ENCODE measurements around the gene CFAP53. TPM values are rescaled to one million over a fixed set of nuclear protein-coding genes. Genes with fewer than 3 reads are reported as not detected.
"Not testable (repeated sequence)": the region's sequence is repeated elsewhere in the genome, so short reads cannot be mapped to it uniquely, and the experiment has no call there.

The CFAP53 gene
- polyA plus RNA-seq, 6 donors from 2014 or later, result 0.27 TPM; not detected in 5

DNA sequence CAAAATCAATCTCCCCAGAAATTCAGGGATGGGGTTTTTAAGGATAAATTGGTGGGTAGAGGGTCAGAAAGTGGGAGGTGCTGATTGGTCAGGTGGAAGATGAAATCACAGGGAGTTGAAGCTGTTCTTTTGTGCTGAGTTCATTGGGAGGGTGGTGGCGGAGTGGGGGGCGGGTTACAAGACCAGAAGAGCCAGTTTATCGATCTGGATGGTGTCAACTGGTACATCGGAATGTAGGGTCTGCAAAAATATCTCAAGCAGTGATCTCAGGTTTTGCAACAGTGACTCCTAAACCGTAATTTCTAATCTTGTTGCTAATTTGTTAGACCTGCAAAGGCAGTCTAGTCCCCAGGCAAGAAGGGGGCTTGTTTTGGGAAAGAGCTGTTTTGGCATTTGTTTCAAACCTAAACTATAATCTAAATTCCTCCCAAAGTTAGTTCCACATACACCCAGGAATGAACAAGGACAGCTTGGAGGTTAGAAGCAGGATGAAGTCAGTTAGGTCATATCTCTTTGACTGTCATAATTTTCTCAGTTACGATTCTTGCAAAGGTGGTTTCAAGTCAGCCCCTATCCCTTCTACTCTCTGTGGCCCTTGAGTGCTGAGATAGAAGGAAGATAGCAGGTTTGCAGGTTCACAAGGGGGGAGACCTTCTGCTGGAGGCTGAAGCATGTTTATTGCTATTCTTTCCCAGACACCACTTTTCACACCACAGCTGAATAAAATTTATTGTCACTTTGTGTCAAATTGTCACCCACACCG is 33.5 kb upstream of the CFAP53 start:
- ATAC-seq (ENCODE audit: low read depth in 2 of 2) (no peak), DNase-seq (no peak)
- H3K4me3 Mint-ChIP-seq, result peak overlapping the region in 5 of 8 donors; percentile 36 to 76 (median 63)
- peaks cover 0 to 2% (median 0%) of the 10 kb centered on the region in 7 donors for H3K9me3 Mint-ChIP-seq
- H3K27ac Mint-ChIP-seq, result peak overlapping the region in 1 of 6 donors; percentile 38
- no peaks in the 10 kb centered on the region for H3K36me3 Mint-ChIP-seq
- peaks cover 4 to 8% (median 7%) of the 10 kb centered on the region in 3 donors for H3K27me3 Mint-ChIP-seq
- peaks cover 10 to 17% (median 17%) of the 10 kb centered on the region in 3 donors for H3K4me1 Mint-ChIP-seq

DNA sequence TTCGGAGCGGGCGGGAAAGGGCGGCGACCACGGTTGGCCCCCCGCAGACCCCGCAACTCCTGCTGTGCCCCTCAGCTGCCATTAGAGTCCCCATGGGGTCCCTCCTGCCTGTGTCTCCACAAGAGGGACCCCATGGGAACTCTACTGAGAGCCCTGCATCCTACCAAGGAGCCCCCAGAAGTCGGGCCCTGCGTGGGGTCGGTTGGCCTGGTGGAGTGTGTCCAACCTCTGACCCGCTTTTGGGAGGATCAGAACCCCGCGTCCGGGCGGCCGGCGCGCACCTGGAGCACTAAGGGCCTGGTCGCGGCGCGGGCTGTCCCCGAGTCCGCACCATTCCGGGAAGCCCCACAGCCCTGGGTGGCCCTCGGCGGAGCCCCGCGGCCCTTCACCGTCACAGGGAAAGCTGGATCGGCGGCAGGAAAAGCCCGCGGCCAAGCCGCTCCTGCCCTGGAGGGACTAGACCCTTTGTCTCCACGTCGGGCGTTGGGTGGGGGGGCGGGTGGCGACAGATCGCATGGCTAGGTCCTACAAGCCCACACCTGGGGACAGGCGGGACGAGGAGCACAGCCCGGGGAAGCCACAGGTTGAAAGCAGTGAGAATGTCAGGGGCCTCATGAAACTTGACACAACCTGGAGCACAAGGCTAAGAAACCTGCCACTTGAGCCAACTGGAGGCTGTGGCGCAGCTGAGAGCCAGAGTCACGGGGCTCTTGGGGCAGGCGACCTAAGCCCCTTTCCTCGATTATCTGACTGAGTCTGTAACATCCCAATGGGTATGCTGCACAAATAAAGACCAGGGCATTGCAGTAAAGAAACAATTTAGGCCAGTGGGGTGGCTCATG is 32.4 kb upstream of the CFAP53 start:
- H3K4me3 Mint-ChIP-seq, result peak overlapping the region; percentile 66 to 91 (median 86)
- peaks cover 0 to 3% (median 0%) of the 10 kb centered on the region in 7 donors for H3K9me3 Mint-ChIP-seq
- DNase-seq (no peak), ATAC-seq (ENCODE audit: low read depth in 2 of 2) (peak; percentile 12 to 15)
- H3K27me3 Mint-ChIP-seq, result peaks cover 4 to 8% (median 7%) of the 10 kb centered on the region in 3 donors
- H3K27ac Mint-ChIP-seq, result peak overlapping the region in 1 of 6 donors; percentile 65
- H3K4me1 Mint-ChIP-seq, result peaks cover 10 to 17% (median 17%) of the 10 kb centered on the region in 3 donors
- no peaks in the 10 kb centered on the region for H3K36me3 Mint-ChIP-seq

GRCh38 chr18:50297621-50298442 is 31.5 kb upstream of the CFAP53 start:
- no peaks in the 10 kb centered on the region for H3K36me3 Mint-ChIP-seq
- peaks cover 4 to 8% (median 7%) of the 10 kb centered on the region in 3 donors for H3K27me3 Mint-ChIP-seq
- peak; percentile 100 for ATAC-seq (ENCODE audit: low read depth in 2 of 2)
- peak overlapping the region in 3 of 6 donors; percentile 47 to 87 (median 84) for H3K27ac Mint-ChIP-seq
- peak overlapping the region; percentile 66 to 91 (median 86) for H3K4me3 Mint-ChIP-seq
- H3K4me1 Mint-ChIP-seq, result peaks cover 10 to 17% (median 17%) of the 10 kb centered on the region in 3 donors
- peak; percentile 86 for DNase-seq
- H3K9me3 Mint-ChIP-seq, result peaks cover 0 to 4% (median 0%) of the 10 kb centered on the region in 7 donors

DNA sequence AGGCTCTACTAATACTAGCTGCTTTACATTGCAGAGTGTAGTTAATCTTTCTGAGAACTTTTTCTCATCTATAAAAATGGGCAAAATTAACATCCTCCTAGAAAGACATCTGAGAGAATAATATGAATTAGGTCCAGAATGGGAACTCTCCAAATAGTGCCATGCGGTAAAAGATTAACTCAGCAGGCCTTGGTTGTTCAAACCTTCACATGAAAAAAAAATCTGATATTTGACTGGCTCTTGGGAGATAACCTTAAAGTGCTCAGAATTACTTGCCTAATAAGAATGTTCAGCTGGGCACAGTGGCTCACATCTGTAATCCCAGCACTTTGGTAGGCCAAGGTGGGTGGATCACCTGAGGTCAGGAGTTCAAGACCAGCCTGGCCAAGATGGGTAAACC is 26.7 kb upstream of the CFAP53 start:
- Mint-ChIP-seq H3K4me1 (peaks cover 12 to 19% (median 16%) of the 10 kb centered on the region in 3 donors), H3K4me3 (no peak overlapping the region), H3K27ac (no peak overlapping the region), H3K9me3 (peaks cover 0 to 4% (median 0%) of the 10 kb centered on the region in 7 donors), H3K36me3 (no peaks in the 10 kb centered on the region), H3K27me3 (no peaks in the 10 kb centered on the region)
- DNase-seq (no peak), ATAC-seq (ENCODE audit: low read depth in 2 of 2) (no peak)

GRCh38 chr18:50289108-50289443 is 22.8 kb upstream of the CFAP53 start:
- peak overlapping the region; percentile 24 to 95 (median 74) for H3K27ac Mint-ChIP-seq
- DNase-seq (no peak), ATAC-seq (ENCODE audit: low read depth in 2 of 2) (no peak)

DNA sequence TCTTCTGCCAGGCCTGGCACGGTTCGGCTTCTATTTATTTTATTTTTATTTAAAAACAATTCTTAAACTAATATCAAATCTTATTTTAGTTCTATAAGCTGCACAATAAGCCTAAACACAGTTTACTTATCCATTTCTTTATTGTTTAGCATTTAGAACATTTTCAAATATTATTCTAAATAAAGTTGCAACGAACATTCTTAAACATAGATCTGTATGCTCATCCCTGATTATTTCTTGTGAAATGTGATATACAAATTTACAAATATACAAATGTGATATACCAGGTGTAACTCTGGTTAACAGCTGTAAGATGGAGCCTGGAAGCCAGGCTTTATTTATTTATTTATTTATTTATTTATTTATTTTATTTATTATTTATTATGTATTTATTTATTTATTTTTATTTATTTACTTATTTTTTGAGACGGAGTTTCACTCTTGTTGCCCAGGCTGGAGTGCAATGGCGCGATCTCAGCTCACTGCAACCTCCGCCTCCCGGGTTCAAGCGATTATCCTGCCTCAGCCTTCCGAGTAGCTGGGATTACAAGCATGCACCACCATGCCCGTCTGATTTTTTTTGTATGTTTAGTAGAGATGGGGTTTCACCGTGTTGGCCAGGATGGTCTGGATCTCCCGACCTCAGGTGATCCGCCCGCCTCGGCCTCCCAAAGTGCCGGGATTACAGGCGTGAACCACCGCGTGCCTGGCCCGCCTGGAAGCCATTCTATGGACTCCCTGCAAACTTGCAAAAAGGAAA is 22.2 kb upstream of the CFAP53 start:
- H3K27ac Mint-ChIP-seq, result peak overlapping the region; percentile 89 to 99 (median 98)

More at GRCh38 chr18:50289108-50289443, 22.8 kb upstream of the CFAP53 start:
- Mint-ChIP-seq H3K9me3 (peaks cover 0 to 4% (median 0%) of the 10 kb centered on the region in 7 donors), H3K36me3 (peaks cover 2 to 19% of the 10 kb centered on the region in 2 donors), H3K27me3 (no peaks in the 10 kb centered on the region), H3K4me3 (peak overlapping the region in 7 of 8 donors; percentile 53 to 83 (median 71)), H3K4me1 (peaks cover 29 to 37% (median 36%) of the 10 kb centered on the region in 3 donors)

DNA sequence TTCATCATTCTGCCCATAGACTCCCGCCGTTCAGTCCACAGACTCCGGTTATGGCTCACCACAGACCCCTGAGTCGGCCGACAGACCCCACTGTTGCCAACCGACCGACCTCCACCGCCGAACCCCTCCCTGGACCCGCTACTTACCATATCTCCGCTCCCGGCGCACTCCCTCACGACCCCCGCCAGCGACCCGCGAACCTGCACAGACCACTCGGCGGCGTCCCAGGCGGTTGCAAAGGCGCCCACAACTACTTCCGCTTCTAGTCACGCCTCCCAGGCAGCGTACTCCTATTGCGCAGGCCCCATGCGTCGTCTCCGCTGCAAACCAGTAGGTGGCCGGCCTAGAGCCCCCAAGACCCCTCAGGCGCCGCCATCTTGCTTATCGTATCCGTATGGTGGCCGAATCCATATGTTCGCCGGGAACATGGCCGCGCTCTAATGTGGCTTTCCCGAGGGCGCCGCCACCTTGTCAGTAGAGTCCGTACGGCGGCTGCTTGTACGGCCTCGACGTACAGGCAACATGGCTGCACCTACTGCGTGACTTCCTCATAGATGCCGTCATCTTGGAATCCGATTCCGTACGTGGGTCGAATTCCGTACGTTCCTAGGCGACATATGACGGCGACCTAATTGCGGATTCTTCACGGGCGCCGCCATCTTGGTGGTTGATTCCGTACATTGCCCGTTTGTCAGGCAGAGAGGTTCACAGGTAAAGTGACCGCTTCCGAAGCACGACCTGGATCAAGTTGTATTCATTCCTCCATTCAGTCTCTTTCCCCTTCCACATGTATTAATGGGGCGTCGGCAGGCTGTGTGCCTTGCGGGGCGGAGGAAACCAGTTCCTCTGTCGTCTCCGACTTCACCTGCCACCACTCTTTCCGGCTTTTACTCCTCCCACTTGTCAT is 21.4 kb upstream of the CFAP53 start, which contains the start of gene CXXC1:
Gene CXXC1 (minus strand): TSS at position 252 of the 907 bp plus-strand sequence. CDS start 103 bp downstream, at position 149.
- Mint-ChIP-seq H3K9me3 (no peaks in the 10 kb centered on the region), H3K4me3 (peak within 1 kb of the TSS; percentile 89 to 100 (median 98)), H3K36me3 (peaks cover 8 to 33% of the 10 kb centered on the region in 2 donors), H3K27ac (peak within 1 kb of the TSS; percentile 89 to 99 (median 98)), H3K27me3 (no peaks in the 10 kb centered on the region), H3K4me1 (peaks cover 37 to 48% (median 37%) of the 10 kb centered on the region in 3 donors)
- DNase-seq, result peak; percentile 97
- peak; percentile 84 to 90 for ATAC-seq (ENCODE audit: low read depth in 2 of 2)

More for the DNA sequence above, 22.2 kb upstream of the CFAP53 start:
- not testable (repeated sequence) for DNase-seq; H3K27me3 Mint-ChIP-seq; H3K9me3 Mint-ChIP-seq; ATAC-seq (ENCODE audit: low read depth in 2 of 2)
- Mint-ChIP-seq H3K4me3 (peak overlapping the region; percentile 89 to 100 (median 98)), H3K36me3 (peaks cover 7 to 24% of the 10 kb centered on the region in 2 donors), H3K4me1 (peaks cover 33 to 40% (median 37%) of the 10 kb centered on the region in 3 donors)

GRCh38 chr18:50287028-50287440 is 20.7 kb upstream of the CFAP53 start:
- peaks cover 8 to 38% of the 10 kb centered on the region in 2 donors for H3K36me3 Mint-ChIP-seq
- H3K4me3 Mint-ChIP-seq, result peak overlapping the region; percentile 89 to 100 (median 98)
- no peak for DNase-seq
- H3K27me3 Mint-ChIP-seq, result no peaks in the 10 kb centered on the region
- no peak for ATAC-seq (ENCODE audit: low read depth in 2 of 2)
- H3K4me1 Mint-ChIP-seq, result peaks cover 34 to 54% (median 41%) of the 10 kb centered on the region in 3 donors
- peak overlapping the region; percentile 67 to 98 (median 94) for H3K27ac Mint-ChIP-seq
- H3K9me3 Mint-ChIP-seq, result no peaks in the 10 kb centered on the region

DNA sequence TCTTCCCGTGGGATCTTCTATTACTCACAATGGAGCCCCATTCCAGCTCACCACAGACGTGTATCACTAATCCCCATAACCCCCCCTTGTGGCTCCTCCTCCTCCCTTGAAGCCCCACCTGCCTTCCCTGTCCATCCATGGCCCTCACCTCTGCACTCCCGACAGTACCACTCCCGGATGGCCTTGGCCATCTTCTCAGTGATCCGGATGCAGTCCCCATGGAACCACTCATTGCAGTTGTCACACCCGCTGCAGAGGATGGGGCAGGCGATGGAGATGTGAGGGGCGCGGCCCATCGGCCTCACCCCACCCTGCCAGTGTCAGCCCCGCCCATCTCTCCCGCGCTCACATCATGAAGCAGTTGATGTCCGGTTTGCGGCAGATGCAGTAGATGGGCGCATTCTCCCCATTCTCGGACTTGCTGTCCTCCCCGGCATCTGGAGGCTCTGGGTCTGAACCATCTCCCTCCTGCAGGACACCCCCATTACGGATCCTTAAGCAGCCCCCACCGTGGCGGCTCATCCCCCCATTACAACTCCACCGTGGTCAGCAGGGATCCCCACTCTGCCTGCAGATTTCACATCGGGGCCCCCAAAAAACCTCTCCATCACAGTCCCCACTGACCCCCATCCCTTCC is 20.2 kb upstream of the CFAP53 start:
- Mint-ChIP-seq H3K36me3 (peaks cover 8 to 40% of the 10 kb centered on the region in 2 donors), H3K9me3 (no peaks in the 10 kb centered on the region), H3K27ac (peak overlapping the region in 5 of 6 donors; percentile 67 to 98 (median 87)), H3K27me3 (no peaks in the 10 kb centered on the region), H3K4me1 (peaks cover 40 to 57% (median 44%) of the 10 kb centered on the region in 3 donors), H3K4me3 (peak overlapping the region; percentile 89 to 100 (median 98))
- no peak for ATAC-seq (ENCODE audit: low read depth in 2 of 2)
- DNase-seq, result no peak

DNA sequence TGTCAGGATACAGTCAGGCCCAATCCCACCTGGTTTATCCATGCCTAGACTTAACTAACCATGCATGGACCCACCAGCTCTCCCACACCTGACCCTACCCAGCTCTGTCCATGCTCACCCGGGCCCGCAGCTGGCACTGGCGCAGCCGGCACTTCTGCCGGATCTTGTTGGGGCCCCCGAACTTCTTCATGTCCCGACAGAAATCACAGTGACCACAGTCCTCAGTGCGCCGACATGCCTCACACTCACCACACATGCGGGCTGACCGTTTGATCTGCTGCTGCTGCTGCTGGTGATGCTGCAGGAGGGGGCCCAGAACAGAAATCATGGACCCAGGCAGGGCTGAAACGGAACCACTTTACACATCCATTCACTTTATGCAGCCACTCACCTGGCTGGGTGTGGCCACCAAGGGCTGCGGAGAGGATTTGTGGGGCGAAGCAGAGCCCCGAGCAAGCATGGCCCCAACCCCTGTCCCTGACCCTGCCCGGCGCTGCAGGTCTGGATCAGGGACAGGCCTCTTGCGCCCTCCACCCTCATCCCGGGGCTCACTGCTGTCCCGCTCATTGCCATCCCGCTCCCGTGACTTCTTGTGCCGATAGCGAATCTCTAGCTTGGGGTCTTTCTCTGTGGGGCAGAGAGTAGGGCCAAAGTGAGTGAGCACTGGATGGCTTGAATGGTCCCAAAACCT is 19.5 kb upstream of the CFAP53 start:
- no peaks in the 10 kb centered on the region for H3K27me3 Mint-ChIP-seq
- no peaks in the 10 kb centered on the region for H3K9me3 Mint-ChIP-seq
- H3K4me3 Mint-ChIP-seq, result peak overlapping the region; percentile 30 to 100 (median 97)
- no peak for DNase-seq
- H3K27ac Mint-ChIP-seq, result peak overlapping the region in 1 of 6 donors; percentile 65
- H3K36me3 Mint-ChIP-seq, result peaks cover 8 to 46% of the 10 kb centered on the region in 2 donors
- ATAC-seq (ENCODE audit: low read depth in 2 of 2), result no peak
- peaks cover 47 to 63% (median 51%) of the 10 kb centered on the region in 3 donors for H3K4me1 Mint-ChIP-seq
